DMS53 treated with DMSO at 0.1 percent for 48 hours (cell line): ENCODE results near the gene PLEKHH1.
"Not testable (repeated sequence)": the region's sequence is repeated elsewhere in the genome, so short reads cannot be mapped to it uniquely, and the experiment has no call there.

Experiments used
- DNase-seq: peaks from one replicate; lab custom pipeline; 2025; ENCODE audit not compliant: unreplicated experiment; lab: John Stamatoyannopoulos, UW

The PLEKHH1 gene

DNA sequence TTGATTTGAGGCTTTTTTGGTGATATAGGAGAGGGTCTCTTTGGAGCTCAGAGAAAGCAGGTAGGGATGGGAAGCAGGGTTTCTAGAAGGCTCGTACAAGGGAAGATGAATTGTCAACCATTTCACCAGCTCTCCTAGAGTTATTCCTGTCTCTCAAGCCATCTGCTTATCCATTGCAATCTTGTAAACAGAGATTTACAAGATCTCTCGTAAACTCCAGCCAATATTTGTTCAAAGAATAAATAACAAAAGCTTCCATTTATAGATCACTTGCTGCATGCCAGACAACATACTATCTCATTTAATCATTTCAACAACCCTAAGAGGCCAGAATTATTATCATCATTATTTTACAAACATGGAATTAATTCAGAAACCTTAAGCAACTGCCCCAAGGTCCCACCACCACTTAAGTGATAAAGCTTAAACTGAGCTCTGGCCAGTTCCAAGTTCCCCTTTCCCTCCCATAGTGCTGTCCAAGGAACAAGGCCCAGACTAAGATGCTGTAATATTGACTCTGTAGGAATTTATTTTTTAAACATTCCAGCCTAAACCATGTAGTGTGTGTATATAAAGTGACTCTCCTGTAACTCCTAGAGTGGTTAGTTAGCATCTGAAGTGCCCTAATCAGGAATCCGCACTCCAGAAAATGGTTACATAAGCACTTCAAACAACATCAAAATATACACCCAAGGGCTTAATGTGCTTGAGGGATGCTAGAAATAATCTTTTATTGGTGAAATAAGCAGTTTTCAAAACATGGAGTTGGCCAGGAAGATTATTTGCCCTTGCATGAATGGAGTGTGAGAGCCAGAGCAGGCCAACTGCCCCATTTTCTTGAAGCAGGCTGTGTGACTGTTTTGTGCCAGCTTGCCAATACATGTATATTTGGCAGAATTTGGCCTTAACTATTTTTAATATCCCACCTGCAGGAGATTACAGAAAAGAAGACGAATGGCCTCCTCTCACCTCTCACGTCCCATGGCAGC is 2.8 kb upstream of the PLEKHH1 start:
- no peak for DNase-seq

DNA sequence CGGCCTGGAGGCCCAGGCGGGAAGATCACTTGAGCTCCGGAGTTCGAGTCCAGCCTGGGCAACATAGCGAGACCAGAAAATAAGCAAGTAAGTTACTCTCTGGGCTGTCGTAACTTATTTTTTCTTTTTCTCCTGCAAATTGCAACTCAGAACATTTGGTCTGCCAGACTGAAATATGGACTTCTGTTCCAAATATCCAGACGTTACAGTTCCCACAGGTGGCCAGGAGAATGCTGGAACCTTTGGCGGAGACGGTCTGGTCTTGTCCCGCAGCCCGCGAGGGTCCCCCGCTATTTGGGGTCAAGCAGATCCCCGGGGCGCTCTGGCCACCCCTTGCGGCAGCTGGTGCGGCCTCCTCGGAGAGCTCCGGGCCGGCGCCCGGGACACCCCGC is 488 bp upstream of the PLEKHH1 start:
- no peak for DNase-seq

DNA sequence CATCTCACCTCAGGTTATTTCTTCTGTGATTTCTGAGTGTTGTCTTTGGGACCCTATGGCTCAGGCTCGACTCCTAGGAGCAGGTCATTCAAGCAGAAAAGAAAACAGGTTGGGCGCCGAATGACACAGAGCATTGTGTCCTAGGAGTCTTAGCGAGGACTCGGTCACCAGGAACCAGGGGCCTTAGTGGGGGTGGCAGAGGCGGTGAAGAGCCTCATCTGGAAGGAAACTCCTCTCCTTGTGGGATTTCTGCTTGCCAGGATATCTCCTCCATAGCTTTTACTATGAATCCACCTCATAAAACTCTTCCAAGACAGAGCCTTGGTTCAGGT is 630 bp downstream of the PLEKHH1 start:
- peak; percentile 3 for DNase-seq

DNA sequence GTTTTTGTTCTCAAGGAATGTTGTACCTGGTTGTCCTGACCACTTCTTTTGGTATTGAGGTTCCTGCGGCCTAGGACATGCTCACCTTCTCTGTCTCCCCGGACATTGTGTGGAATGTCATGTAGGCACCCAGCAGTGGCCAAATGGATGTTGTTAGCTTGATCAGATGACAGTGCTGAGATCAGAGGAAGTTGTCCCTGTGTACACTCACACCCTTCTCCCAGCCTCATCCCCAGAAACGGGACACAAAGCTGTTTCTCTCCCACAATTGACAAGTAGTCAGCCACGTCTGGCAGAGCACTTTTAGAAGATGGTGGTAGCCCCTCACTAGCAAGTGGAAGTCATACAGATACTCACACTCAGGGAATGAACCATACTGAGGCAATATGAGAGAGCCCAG is 3.0 kb downstream of the PLEKHH1 start:
- no peak for DNase-seq

DNA sequence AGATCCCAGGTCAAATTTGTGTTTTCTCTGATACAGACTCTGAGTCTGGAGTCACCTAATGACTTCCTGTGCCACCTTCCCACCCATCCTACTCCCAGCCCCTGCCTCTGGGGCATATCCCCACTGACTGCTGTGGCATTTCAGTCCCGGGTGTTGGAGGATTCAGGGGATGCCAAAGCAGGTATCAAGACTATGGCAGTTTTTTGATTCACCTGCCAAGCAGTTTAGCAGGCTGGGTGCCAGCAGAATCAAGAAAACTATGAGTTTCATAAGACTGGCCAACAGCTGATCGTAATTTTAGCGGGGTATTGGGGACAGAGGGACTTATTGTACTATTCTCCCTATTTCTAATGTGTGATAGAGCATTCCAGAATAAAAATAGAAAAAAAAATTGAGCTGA is 4.6 kb downstream of the PLEKHH1 start:
- no peak for DNase-seq

DNA sequence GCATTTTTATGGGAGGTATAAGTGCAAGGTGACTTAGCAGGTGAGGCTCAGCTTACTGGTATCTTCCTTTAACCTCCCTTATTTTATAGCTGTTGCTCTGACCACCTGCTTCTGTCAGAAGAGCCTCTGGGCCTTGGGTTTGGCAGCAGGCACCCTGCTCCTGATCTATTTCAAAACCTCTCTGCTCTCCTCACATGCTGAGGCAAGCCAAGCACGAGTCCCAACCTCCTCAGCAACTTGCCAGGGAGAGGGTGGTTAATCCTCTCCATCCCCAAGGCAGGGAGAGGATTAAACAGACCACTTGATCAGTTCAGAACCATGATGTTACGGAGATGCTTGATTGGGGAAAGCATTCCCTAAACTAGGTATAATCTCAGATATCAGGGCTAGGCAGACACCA is 5.4 kb downstream of the PLEKHH1 start:
- DNase-seq = no peak

DNA sequence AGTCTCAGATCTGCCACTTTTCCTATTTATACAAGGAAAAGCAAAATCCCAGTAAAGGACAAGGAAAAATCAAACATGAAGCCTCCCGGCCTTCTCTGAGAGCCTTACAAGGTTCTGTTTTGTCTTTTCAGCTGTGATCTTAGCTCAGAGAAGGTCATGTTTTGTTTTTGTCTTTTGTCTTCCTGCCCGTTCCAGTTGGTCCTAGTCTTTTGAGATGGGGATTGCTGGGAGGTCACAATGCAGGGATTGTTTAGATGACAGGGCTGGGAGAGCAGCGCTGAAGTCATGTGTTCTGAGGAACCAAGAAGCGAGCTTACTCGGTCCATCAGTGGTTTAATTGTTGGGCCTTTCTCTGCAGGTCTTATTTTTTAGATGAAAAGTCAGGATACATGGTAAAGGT is 6.0 kb downstream of the PLEKHH1 start:
- no peak for DNase-seq

DNA sequence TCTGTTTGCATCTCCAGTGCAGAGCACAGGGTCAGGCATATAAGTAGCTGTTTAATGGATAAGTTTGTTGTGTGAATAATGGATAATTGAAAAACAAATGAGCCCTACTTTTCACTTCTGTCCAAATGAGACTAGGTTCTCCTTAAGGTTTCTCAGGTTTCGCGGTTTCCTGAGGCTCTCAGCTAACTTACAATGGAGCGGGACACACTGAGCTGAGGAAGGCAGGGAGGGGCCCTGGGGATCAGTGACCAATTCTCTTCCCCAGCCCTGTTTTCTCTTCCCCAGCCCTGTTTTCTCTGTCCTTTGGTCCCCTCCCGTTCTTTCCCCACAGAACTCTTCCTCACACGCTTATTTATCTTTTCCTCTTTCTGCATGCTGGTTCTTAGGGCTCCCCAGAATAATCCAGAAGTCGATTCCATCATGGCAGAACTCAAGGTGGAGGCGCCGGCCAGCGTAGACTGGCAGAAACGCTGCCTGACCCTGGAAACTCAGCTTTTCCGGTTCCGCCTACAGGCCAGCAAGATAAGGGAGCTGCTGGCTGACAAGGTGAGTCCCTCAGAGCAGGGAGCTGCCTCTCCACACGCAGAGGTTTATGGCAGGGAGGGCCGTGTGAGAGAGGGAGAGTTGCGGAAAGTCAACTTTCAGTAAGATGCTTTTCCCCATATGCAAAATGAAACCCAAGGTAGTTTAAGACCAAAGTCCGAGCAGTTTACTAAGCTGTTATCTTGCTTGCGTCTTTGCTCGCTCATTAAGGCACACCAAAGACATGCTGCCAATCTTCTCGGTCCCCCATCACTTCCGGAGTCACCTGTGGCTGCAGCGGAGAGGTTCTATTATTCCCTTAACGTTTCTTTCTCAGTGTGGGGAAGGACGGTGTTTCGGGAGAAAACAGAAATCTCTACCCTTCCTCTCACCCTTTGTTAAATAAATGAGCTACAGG is 8.6 kb downstream of the PLEKHH1 start:
- DNase-seq = no peak

DNA sequence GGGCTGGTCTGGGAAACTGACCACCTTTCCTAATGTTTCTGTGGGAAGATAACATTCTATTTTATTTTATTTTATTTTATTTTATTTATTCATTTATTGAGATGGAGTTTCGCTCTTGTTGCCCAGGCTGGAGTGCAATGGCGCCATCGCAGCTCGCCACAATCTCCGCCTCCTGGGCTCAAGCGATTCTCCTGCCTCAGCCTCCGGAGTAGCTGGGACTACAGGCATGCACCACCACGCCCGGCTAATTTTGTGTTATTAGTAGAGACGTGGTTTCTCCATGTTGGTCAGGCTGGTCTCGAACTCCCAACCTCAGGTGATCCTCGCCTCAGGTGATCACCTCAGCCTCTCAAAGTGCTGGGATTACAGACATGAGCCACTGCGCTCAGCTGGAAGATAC is 9.5 kb downstream of the PLEKHH1 start:
- not testable (repeated sequence) for DNase-seq

DNA sequence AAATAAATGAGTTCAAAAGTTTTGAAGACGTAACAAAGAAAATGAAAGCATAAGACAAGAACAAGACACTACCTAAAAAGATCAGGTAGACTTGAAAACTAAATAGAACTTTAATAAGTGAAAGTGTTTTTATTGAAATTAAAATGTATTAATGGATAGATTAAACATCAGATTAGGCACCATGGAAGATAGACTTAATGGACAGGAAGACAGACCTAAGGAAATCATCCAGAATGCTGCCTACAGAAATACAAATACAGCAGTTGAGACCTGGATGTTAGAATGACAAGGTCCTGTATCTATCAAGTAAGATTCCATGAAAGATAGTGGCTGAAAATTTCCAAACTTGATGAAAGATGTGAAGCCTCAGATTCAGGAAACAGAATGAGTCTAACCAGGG is 11.5 kb downstream of the PLEKHH1 start:
- no peak for DNase-seq

DNA sequence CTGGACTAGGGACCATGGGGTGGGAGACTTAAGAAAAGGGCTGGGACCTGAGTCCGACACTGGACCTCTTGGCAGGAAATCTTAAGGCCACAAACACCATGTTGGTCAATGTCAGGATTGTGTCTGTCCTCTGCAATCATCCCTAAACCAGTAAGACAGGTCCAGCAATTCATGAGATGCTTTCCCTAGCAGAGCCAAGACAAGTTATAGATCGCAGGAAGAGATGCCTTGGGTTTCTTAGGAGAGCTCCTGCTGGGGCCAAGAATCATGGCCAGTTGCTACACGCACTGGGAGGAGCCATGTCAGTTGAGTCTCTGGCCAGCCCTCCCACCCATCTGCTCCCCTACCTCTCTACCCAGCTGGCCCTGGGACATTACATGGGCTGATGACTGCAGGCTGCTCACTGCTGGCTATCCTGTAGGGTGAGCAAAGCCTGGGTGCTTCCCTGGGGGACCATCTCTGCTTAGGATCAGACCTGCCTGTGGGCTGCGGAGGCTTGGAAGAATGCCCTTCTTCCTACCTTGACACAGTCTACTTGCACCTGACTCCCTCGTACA is 14.2 kb downstream of the PLEKHH1 start:
- no peak for DNase-seq

DNA sequence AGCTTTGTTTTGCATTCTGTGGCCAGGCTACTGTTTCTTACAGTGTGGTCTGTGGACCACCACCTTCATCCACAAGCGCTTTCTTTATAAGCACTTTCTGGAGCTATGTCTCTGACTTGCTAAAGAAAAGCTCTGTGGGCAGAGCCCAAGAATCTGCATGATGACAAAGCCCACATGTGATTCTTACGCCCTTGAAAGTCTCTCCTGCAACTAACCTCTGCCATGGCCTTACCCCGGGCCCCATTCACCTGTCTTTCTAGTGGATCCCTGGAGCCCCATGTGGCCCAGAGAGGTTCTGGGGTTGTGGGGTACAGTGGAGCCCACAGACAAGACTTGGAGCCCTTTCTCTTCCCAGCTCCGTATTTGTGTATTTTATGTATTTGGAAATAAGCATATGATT is 16.6 kb downstream of the PLEKHH1 start:
- DNase-seq = no peak

DNA sequence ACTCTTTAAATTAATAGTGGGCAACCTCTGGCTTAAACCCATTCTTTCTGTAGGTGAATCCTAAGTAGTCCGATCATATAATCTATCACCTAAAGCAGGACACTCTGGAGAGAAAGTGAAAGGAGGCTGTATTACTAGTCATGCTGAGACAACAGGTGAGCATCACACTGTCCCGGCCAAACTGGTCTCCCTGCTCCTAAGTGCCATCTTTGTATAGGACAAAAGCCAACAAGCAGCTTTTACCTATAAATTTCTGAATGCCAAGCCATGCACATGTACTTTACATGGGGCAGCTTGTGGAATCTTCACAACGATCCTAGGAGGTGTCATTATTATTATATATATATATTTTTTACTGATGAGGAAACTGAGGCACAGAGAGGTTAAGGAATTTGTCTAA is 18.0 kb downstream of the PLEKHH1 start:
- DNase-seq = no peak

DNA sequence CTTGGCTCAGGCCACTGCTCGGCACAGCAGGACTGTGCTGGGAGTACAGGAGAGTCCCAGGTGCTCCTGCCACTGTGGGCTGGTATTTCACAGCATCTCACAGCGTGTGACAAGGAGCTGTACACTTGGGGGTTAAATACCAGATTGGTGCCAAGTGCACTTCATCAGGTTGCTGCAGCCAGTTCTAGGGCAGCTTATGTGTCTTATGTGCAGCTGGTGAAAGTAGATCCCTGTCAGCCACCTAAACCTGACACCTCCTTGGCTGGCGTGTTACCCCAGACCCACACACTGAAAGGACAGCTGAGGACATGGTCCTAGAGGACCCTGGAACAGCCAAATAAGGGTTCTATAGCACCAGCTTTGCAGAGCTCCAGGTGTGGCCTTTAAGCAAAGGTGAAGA is 18.9 kb downstream of the PLEKHH1 start:
- DNase-seq = no peak

DNA sequence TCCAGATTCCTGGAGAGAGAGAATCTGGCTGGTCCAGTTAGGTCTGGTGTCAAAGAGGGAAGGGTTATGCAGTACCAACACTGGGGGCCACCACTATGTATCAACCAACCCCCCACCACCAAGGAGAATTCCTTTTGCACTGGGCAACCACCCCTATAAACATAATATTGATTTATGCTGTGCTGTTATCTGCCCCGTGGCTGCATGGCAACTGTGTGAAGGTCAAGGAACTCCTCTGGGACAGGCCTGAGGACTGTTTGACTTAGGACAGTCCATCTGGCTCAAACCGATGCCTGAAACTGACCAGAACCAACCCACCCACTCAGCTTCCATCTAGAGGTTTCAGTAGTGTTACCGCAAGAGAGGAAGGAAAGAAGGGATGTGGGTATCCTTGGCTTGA is 20.5 kb downstream of the PLEKHH1 start:
- DNase-seq = no peak

DNA sequence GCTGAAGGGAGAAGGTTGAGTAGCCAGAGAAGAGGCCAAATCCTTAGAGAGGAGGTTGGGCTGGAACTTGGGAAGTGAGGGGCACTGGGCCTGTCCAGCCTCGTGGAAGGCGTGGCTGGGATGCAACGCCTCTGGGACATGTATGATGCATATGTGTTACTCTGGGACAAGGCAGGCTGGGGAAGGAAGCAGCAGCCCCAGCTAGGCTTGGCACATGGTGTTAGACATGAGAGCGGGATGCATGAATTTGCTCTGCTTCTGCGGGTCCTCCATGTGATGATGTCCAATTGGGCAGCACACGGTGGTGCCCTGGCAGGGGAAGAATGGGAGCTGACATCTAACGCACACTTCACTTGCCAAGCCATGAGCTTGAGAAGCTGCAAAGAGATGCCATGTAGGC is 21.3 kb downstream of the PLEKHH1 start:
- DNase-seq = no peak

DNA sequence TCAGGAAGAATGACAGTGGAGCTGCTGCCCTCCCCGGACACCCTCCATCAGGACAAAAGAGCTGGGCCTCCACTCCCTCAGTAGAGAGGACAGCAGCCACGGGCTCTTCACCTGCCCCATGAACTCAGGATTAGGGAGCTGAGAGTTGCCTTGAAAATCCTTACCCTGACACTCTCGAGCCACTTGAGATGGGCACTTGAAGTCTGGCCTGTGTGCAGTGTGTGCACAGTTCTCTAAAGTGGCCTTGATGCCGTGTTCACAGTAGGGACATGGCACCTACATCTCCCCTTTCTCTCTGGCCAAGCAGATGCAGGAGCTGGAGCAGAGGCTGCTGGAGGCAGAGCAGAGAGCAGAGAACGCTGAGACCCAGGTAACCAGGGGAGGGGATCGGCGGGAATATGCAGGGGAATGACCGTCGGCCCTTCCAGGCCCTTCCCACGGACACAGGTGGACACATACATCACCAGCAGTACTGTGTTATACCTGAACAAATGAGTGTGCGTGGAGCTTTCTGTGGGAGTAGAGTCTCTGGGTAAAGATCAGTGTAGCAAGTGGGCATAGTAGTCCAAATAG is 22.5 kb downstream of the PLEKHH1 start:
- DNase-seq = no peak

DNA sequence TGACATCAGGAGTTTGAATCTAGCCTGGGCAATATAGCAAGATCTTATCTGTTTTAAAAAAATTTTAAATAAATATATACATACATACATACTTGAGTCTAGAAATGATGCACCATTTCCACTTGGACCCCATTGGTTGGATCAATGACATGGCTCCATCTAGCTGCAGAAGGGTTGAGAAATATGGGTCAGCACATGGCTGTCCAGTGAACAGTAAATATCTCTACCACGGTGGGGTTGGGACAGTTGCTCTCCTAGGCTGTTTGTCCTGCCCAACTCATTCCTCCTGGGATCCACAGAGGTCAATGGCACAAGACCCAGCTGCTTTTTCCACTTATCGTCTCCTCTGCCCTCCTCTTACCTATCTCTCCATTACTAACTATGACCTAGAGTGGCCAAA is 23.6 kb downstream of the PLEKHH1 start:
- no peak for DNase-seq

DNA sequence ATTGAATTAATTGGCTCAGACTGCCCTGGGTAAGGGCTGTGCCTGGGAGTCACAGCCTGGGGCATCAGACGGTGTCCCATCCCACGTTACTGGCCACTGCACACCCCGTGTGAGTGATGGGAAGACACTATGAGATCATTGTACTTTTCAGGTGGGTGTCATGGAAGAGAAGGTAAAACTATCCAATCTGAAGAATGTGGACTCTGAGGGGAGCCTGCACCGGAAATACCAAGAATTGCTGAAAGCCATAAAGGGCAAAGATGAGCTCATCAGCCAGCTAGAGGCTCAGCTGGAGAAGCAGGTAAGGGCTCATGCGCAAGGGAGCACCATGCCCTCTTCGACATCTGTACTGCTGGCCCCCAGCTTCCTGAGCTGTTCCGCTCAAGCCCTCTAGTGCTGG is 24.0 kb downstream of the PLEKHH1 start:
- no peak for DNase-seq

DNA sequence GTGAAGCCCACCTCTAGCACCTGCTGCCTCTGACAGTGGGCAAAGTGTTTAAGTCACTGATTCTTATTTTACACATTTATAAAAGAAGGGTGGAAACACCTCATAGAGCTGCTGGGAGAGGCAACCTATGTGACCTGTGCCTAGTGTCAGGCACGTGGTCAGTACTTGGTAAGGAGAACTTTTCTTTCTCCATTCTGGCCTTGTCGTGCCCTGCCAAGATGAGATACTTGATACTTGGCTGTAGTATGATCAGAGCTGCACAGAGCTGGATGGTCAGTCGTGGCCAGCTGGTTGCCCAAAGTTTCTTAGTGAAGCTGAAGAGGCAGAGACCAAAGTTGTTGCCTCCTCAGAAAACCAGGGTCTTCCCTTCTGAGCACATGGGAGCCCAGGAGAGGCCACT is 24.6 kb downstream of the PLEKHH1 start:
- DNase-seq = no peak

DNA sequence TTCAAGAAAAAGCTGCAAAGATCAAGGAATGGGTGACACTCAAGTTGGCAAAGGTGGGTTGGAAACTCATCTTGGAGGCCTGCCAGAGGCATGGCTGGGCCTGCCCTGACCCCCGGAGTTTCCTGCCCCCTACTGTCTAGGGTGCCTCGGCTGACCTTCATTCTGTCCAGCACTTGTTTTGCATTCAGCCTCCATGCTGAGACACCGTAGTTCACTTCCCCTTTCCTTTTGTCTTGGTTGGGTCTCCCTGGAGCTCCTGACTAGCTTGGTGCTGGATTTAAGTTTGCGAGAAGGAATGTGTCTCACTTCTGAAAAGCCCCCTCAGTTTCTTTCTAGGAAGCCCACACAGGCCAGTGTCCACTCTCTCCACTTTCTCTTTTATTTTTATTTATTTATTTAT is 26.5 kb downstream of the PLEKHH1 start:
- DNase-seq = no peak
